DOHH2 (cell line): Measurements from ENCODE around the gene USP48.

Source experiments
- H3F3A ChIP-seq: fragments of 200-600 bp; sonication (generic), shearing (Covaris generic); 2 replicates; pipeline ENCODE4 v1.6.0; 2016; ENCODE audit warnings: antibody characterized with exemption, mild to moderate bottlenecking; ENCODE audit not compliant: control insufficient read depth, insufficient read depth
- H3K27ac ChIP-seq: fragments of 200-600 bp; sonication (generic); 2 replicates; pipeline ENCODE4 v1.5.1; 2014; ENCODE audit warnings: low read depth, mild to moderate bottlenecking, low read length, moderate library complexity
- H3K27me3 ChIP-seq: fragments of 200-600 bp; sonication (generic); 2 replicates; pipeline ENCODE4 v1.6.1; 2014; ENCODE audit warnings: mild to moderate bottlenecking, low read length, mixed read lengths; ENCODE audit not compliant: control insufficient read depth
- H3K36me3 ChIP-seq: fragments of 200-600 bp; sonication (generic); 2 replicates; pipeline ENCODE4 v1.6.1; 2014; ENCODE audit warnings: mild to moderate bottlenecking, low read length, moderate library complexity, mixed read lengths; ENCODE audit not compliant: control insufficient read depth
- H3K4me1 ChIP-seq: fragments of 200-600 bp; sonication (generic); 2 replicates; pipeline ENCODE4 v1.6.1; 2014; ENCODE audit warnings: mild to moderate bottlenecking, low read length, mixed read lengths; ENCODE audit not compliant: control insufficient read depth
- H3K4me2 ChIP-seq: fragments of 200-600 bp; sonication (generic); 2 replicates; pipeline ENCODE4 v1.6.0; 2014; ENCODE audit warnings: mild to moderate bottlenecking, low read length, moderate library complexity
- H3K4me3 ChIP-seq: fragments of 200-600 bp; sonication (generic); 2 replicates; pipeline ENCODE4 v1.5.1; 2014; ENCODE audit warnings: mild to moderate bottlenecking, low read length, mixed read lengths
- H3K79me2 ChIP-seq: fragments of 200-600 bp; sonication (generic); 2 replicates; pipeline ENCODE4 v1.6.1; 2014; ENCODE audit warnings: mild to moderate bottlenecking, low read length, mixed read lengths; ENCODE audit not compliant: control insufficient read depth
- H3K9me2 ChIP-seq: fragments of 200-600 bp; sonication (generic); replicated peaks from 2 replicates; pipeline ENCODE4 v1.6.1; 2014; ENCODE audit warnings: mild to moderate bottlenecking, low read length, mixed read lengths; ENCODE audit not compliant: control insufficient read depth
- H3K9me3 ChIP-seq: fragments of 200-600 bp; sonication (generic); 2 replicates; pipeline ENCODE4 v1.6.1; 2014; ENCODE audit warnings: antibody characterized with exemption, low read length, mixed read lengths; ENCODE audit not compliant: control insufficient read depth, insufficient read depth
- H4K20me1 ChIP-seq: fragments of 200-600 bp; sonication (generic); 2 replicates; pipeline ENCODE4 v1.6.0; 2014; ENCODE audit warnings: low read depth, mild to moderate bottlenecking, antibody characterized with exemption, low read length, moderate library complexity; ENCODE audit not compliant: control insufficient read depth, insufficient read depth
- CTCF ChIP-seq: fragments of 200-600 bp; sonication (generic); IDR thresholded peaks from one replicate; pipeline ENCODE4 v1.5.1; 2014; ENCODE audit warnings: antibody characterized with exemption, mild to moderate bottlenecking, low read depth, low read length; ENCODE audit not compliant: poor library complexity, severe bottlenecking
- EZH2phosphoT487 ChIP-seq: fragments of 200-600 bp; sonication (generic); IDR thresholded peaks from 2 replicates; pipeline ENCODE4 v1.6.1; 2017; ENCODE audit warnings: borderline replicate concordance, mild to moderate bottlenecking, antibody characterized with exemption, low read length, moderate library complexity, mixed read lengths

USP48 gene

GRCh38 chr1:21823980-21824702 is 41.2 kb upstream of the USP48 start:
- H3K4me3 ChIP-seq = no peak overlapping the region
- no peaks in the 10 kb centered on the region for H3K79me2 ChIP-seq
- no peaks in the 10 kb centered on the region for H3K36me3 ChIP-seq
- H3K9me3 ChIP-seq = no peaks in the 10 kb centered on the region
- TF ChIP-seq CTCF = no peak
- TF ChIP-seq EZH2phosphoT487 = no peak
- H3K9me2 ChIP-seq = no peaks in the 10 kb centered on the region
- no peaks in the 10 kb centered on the region for H3F3A ChIP-seq
- no peaks in the 10 kb centered on the region for H3K4me1 ChIP-seq
- no peaks in the 10 kb centered on the region for H4K20me1 ChIP-seq
- no peak overlapping the region for H3K27ac ChIP-seq
- H3K4me2 ChIP-seq = no peak overlapping the region
- no peaks in the 10 kb centered on the region for H3K27me3 ChIP-seq

DNA sequence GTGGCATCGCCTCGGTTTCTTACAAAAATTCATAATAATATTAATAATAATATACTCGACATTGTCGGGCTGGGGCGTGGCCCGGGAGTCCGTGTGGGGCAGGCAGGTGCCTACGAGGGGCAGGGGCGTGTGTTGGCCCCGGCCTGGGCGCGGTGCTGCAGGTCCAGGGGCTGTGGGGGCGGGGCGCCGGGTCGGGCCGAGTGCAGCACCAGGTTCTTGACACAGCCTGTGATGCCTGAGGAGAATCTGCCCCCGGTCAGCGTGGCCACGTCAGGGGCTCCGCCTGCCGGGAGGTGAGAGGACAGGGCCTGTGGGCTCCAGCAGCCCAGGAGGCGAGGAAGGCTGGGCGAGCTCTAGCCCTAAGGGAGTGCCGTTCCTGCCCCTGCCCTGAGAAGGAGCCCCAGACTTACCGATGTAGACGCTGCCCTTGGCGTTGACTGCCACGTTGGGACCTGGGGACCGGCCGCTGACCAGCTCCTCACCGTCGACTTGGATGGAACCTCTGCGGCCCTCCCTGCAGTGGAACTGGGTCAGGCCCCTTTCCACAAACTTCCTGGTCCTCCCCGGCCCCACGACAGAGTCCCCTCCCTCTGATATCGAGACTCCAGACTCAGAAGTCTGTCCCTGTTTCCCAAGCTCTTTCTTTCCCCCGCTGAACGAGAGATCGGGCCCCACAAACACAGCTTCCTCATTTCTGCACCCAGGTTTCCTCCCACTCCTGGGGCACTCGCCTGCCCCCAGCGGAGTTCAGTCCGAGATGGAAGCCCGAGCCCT is 40.4 kb upstream of the USP48 start:
- Histone ChIP-seq H3F3A (no peaks in the 10 kb centered on the region), H3K9me2 (no peaks in the 10 kb centered on the region), H3K4me1 (0 out of 2 replicates have a peak, but pooled peaks cover 2% of the 10 kb centered on the region), H3K4me2 (no peak overlapping the region), H3K27ac (no peak overlapping the region), H3K79me2 (no peaks in the 10 kb centered on the region), H3K4me3 (no peak overlapping the region), H4K20me1 (no peaks in the 10 kb centered on the region), H3K36me3 (no peaks in the 10 kb centered on the region), H3K9me3 (no peaks in the 10 kb centered on the region), H3K27me3 (no peaks in the 10 kb centered on the region)
- TF ChIP-seq EZH2phosphoT487 (no peak), CTCF (no peak)

DNA sequence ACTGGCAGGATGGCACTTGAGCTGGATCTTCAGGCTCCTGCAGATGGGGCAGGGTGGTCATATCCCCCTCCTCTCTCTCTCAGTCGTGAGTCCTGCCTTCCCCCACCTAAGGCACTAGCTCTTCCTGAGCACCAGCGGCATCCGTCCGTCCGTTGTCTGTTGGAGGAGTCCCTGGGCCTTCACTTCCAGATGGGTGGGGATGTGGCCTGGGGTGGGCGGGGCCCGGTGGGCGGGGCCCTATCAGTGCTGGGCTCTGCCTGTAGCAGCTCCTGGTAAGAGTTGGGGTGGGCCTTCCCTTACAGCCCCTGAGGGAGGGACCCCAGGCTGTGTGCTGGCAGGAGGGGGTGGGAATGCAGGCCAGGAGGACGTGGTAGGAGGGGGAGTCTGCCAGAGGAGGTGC is 39.4 kb upstream of the USP48 start:
- Histone ChIP-seq H3F3A (no peaks in the 10 kb centered on the region), H3K36me3 (no peaks in the 10 kb centered on the region), H3K4me3 (no peak overlapping the region), H3K4me1 (0 out of 2 replicates have a peak, but pooled peaks cover 2% of the 10 kb centered on the region), H3K79me2 (no peaks in the 10 kb centered on the region), H4K20me1 (no peaks in the 10 kb centered on the region), H3K4me2 (no peak overlapping the region), H3K27me3 (no peaks in the 10 kb centered on the region), H3K9me3 (no peaks in the 10 kb centered on the region), H3K9me2 (no peaks in the 10 kb centered on the region), H3K27ac (no peak overlapping the region)
- TF ChIP-seq EZH2phosphoT487 (no peak), CTCF (no peak)
